Esophagus muscularis mucosa (tissue), 4 donors: ENCODE results near the gene PSMA2. TPM values are rescaled to one million over a fixed set of nuclear protein-coding genes. Genes with fewer than 3 reads are reported as not detected.

Source experiments
- DNase-seq: peaks from one replicate; pipeline ENCODE4 v3.0.0-alpha.2; 2017; ENCODE audit errors: extremely low spot score
- H3K27ac ChIP-seq, 4 donors: fragments of 200-600 bp; sonication (generic); replicated peaks in 1 of 4; 1 replicate in 3 of 4; 2 replicates in 1 of 4; pipeline ENCODE4 v1.5.1; 2016 to 2019; ENCODE audit warnings: mild to moderate bottlenecking in 1 of 4
- H3K27me3 ChIP-seq, 4 donors: fragments of 200-600 bp; sonication (generic); one replicate each; pipeline versions ENCODE4 v1.5.1 to v1.6.0; 2016 to 2019
- H3K36me3 ChIP-seq, 4 donors: fragments of 200-600 bp; sonication (generic); one replicate each; pipeline ENCODE4 v1.5.1; 2016 to 2019
- H3K4me1 ChIP-seq, 4 donors: fragments of 200-600 bp; sonication (generic); one replicate each; pipeline ENCODE4 v1.5.1; 2016 to 2019
- H3K4me3 ChIP-seq, 4 donors: fragments of 200-600 bp; sonication (generic); 1 replicate in 2 of 4; 2 replicates in 2 of 4; pipeline ENCODE4 v1.5.1; 2016 to 2019; ENCODE audit warnings: mild to moderate bottlenecking in 4 of 4, moderate library complexity in 1 of 4
- H3K9me3 ChIP-seq, 4 donors: fragments of 200-600 bp; sonication (generic); 1 replicate in 3 of 4; 2 replicates in 1 of 4; pipeline ENCODE4 v1.5.1; 2016 to 2019
- CTCF ChIP-seq, 3 experiments: fragments of 200-600 bp in 2 of 3; fragments of 450-650 bp in 1 of 3; sonication (generic) in 2 of 3; IDR thresholded peaks; one replicate each; pipeline ENCODE4 v1.5.1; 2017 to 2019; ENCODE audit warnings: antibody characterized with exemption in 3 of 3, mild to moderate bottlenecking in 2 of 3, moderate library complexity in 1 of 3
- EP300 ChIP-seq: sonication (generic); formaldehyde crosslinking; IDR thresholded peaks from one replicate; pipeline ENCODE4 v1.6.1; 2017; ENCODE audit warnings: antibody characterized with exemption
- POLR2A ChIP-seq: fragments of 450-650 bp; IDR thresholded peaks from one replicate; pipeline ENCODE4 v1.6.1; 2017; ENCODE audit warnings: antibody characterized with exemption, moderate library complexity, mild to moderate bottlenecking, low read depth
- POLR2AphosphoS5 ChIP-seq, 2 donors: sonication (generic); formaldehyde crosslinking; IDR thresholded peaks; one replicate each; pipeline ENCODE4 v1.6.1; 2017; ENCODE audit warnings: antibody characterized with exemption in 2 of 2
- WGBS: methylation state at CpG from one replicate; pipeline ENCODE4 v1.1.5; 2018; 5-methylcytosine and 5-hydroxymethylcytosine counted together
- intact Hi-C: fragments of 100-400 bp; cut with DNase I; formaldehyde crosslinking; loops from one replicate; pipeline ENCODE4 v1.15.1; 2023
- total RNA-seq, 4 donors: library from RNA; depleted of rRNA; stranded (reverse); fragments of >200 nt; gene quantifications; one replicate each; pipeline versions ENCODE4 v1.1.0 to v1.2.1, GENCODE V29; 2016

PSMA2 gene
- total RNA-seq = 10 to 100 TPM; 29.7 to 73.5 (median 57.7) TPM

GRCh38 chr7:42931834-42932651, at the start of gene PSMA2, which contains the start of gene MRPL32:
Gene PSMA2 (minus strand): TSS chr7:42932174. CDS start chr7:42932158, 16 bp downstream.
Gene MRPL32 (plus strand): TSS chr7:42932376. CDS start chr7:42932387, 11 bp downstream.
- TF ChIP-seq POLR2AphosphoS5 (IDR thresholded peaks at IDR 0.05) (peak; percentile 88 to 91), POLR2A (peak; percentile 4), CTCF (IDR thresholded peaks at IDR 0.05) (no peak), EP300 (no peak)
- intact Hi-C loops = loop anchor here (10.0 kb wide), 1 partner anchor 793 kb away; the partner anchor contains the start of gene COA1
- under 1% methylated on average over 54 of the region's 56 CpGs for WGBS
- peaks cover 15 to 26% (median 19%) of the 10 kb centered on the region in 4 donors for H3K36me3 ChIP-seq
- H3K4me1 ChIP-seq = peaks cover 46 to 63% (median 54%) of the 10 kb centered on the region in 4 donors
- peak within 1 kb of the TSS; percentile 68 to 88 (median 71) for H3K4me3 ChIP-seq
- no peaks in the 10 kb centered on the region for H3K27me3 ChIP-seq
- no peaks in the 10 kb centered on the region for H3K9me3 ChIP-seq
- H3K27ac ChIP-seq = peak within 1 kb of the TSS; percentile 78 to 90 (median 83)
- peak; percentile 98 for DNase-seq

GRCh38 chr7:42981601-42982000, 49.6 kb upstream of the PSMA2 start:
- H3K4me1 ChIP-seq = no peaks in the 10 kb centered on the region
- no peak overlapping the region for H3K4me3 ChIP-seq
- no peak for DNase-seq
- peaks cover 0 to 14% (median 4%) of the 10 kb centered on the region in 4 donors for H3K9me3 ChIP-seq
- no peak overlapping the region for H3K27ac ChIP-seq
- WGBS = 82% methylated on average over 1 of the region's 1 CpG
- intact Hi-C loops = no loop called here
- no peak for TF ChIP-seq EP300
- no peak for TF ChIP-seq POLR2AphosphoS5 (IDR thresholded peaks at IDR 0.05)
- TF ChIP-seq POLR2A = no peak
- TF ChIP-seq CTCF (IDR thresholded peaks at IDR 0.05) = no peak
- H3K27me3 ChIP-seq = no peaks in the 10 kb centered on the region
- H3K36me3 ChIP-seq = no peaks in the 10 kb centered on the region

- peaks cover 0 to 14% (median 4%) of the 10 kb centered on the region in 4 donors for H3K9me3 ChIP-seq
- TF ChIP-seq POLR2AphosphoS5 (IDR thresholded peaks at IDR 0.05) (no peak), EP300 (no peak), CTCF (IDR thresholded peaks at IDR 0.05) (no peak), POLR2A (no peak)
- no peaks in the 10 kb centered on the region for H3K27me3 ChIP-seq
- no peaks in the 10 kb centered on the region for H3K36me3 ChIP-seq
- intact Hi-C loops = no loop called here
- H3K4me1 ChIP-seq = no peaks in the 10 kb centered on the region
- H3K27ac ChIP-seq = no peak overlapping the region
- no peak for DNase-seq
- H3K4me3 ChIP-seq = no peak overlapping the region
- whole genome bisulfite sequencing = 91% methylated on average over 3 of the region's 3 CpGs
Observed at GRCh38 chr7:42980514-42980913, 48.5 kb upstream of the PSMA2 start.

GRCh38 chr7:42980084-42980483, 48.1 kb upstream of the PSMA2 start:
- 73% methylated on average over 2 of the region's 2 CpGs for WGBS
- Histone ChIP-seq H3K36me3 (no peaks in the 10 kb centered on the region), H3K4me1 (no peaks in the 10 kb centered on the region), H3K27me3 (no peaks in the 10 kb centered on the region), H3K27ac (no peak overlapping the region), H3K9me3 (peaks cover 0 to 14% (median 4%) of the 10 kb centered on the region in 4 donors), H3K4me3 (no peak overlapping the region)
- no peak for DNase-seq
- TF ChIP-seq POLR2AphosphoS5 (IDR thresholded peaks at IDR 0.05) (no peak), POLR2A (no peak), CTCF (IDR thresholded peaks at IDR 0.05) (no peak), EP300 (no peak)
- intact Hi-C loops = no loop called here
